WERI-Rb-1 (cell line): ENCODE measurements around the gene RXRG.
A peak's percentile ranks its signal among the peaks of the same experiment; 100 is the strongest.

Experiments used
- DNase-seq: peaks from one replicate; pipeline ENCODE4 v3.0.0-alpha.2; 2020
- H3K27ac ChIP-seq: fragments of 250-450 bp; sonication (Bioruptor Pico); 2 replicates; pipeline ENCODE4 v1.5.1; 2020; ENCODE audit warnings: mild to moderate bottlenecking, moderate library complexity
- H3K27me3 ChIP-seq: fragments of 250-450 bp; sonication (Bioruptor Pico); 2 replicates; pipeline ENCODE4 v1.5.1; 2021; ENCODE audit warnings: mild to moderate bottlenecking, low read depth, moderate library complexity; ENCODE audit not compliant: insufficient read depth, severe bottlenecking
- H3K36me3 ChIP-seq: fragments of 250-450 bp; sonication (Bioruptor Pico); 2 replicates; pipeline ENCODE4 v1.5.1; 2020; ENCODE audit warnings: mild to moderate bottlenecking, moderate library complexity
- H3K4me3 ChIP-seq: 2 replicates; pipeline ENCODE4 v1.5.1; 2011; ENCODE audit warnings: low read depth, mild to moderate bottlenecking, control low read depth, low read length
- H3K9me3 ChIP-seq: fragments of 250-450 bp; sonication (Bioruptor Pico); 2 replicates; pipeline ENCODE4 v1.5.1; 2021; ENCODE audit warnings: mild to moderate bottlenecking, moderate library complexity; ENCODE audit not compliant: severe bottlenecking
- CTCF ChIP-seq: IDR thresholded peaks from 2 replicates; pipeline ENCODE4 v1.5.1; 2011; ENCODE audit warnings: low read depth, mild to moderate bottlenecking, control low read depth, inconsistent platforms, low read length

The RXRG gene

GRCh38 chr1:165375623-165376022 is 69.3 kb downstream of the RXRG start:
- DNase-seq = no peak
- no peak for TF ChIP-seq CTCF
- Histone ChIP-seq H3K27me3 (no peaks in the 10 kb centered on the region), H3K4me3 (no peak overlapping the region), H3K27ac (no peak overlapping the region), H3K36me3 (no peaks in the 10 kb centered on the region), H3K9me3 (no peaks in the 10 kb centered on the region)

DNA sequence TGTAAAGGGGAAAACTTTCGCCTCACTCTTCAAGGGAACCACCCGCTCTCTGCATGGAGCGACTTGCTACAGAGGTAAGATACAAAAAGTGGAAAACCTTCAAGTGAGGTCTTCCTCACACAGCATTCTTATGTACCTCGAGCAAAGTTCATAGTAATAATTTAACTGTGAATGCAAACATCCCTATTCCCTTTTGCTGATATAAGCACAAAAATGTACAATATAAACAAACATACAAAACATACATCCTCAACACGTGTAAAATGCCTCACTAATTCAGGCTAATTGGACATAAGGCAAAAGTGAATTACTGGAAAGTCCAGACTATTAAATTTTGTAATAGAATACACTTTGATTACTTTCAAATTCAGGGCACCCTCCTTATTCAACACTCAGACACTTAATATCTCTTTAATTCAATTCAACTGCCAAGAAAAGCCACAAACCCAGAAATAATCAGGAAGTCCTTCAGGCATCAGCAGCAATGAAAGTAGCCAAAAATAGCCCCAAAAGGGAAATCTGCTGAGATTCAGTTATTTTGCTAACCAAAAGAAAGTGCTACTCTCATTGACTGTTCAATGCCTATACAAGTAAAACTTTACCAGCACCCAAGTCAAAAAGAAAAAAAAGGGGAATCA is 73.2 kb downstream of the RXRG start:
- Histone ChIP-seq H3K27me3 (no peaks in the 10 kb centered on the region), H3K27ac (no peak overlapping the region), H3K36me3 (no peaks in the 10 kb centered on the region), H3K9me3 (no peaks in the 10 kb centered on the region), H3K4me3 (no peak overlapping the region)
- TF ChIP-seq CTCF = no peak
- DNase-seq = no peak

GRCh38 chr1:165369255-165369848 is 75.6 kb downstream of the RXRG start:
- TF ChIP-seq CTCF = peak; percentile 94
- Histone ChIP-seq H3K27ac (no peak overlapping the region), H3K27me3 (no peaks in the 10 kb centered on the region)

DNA sequence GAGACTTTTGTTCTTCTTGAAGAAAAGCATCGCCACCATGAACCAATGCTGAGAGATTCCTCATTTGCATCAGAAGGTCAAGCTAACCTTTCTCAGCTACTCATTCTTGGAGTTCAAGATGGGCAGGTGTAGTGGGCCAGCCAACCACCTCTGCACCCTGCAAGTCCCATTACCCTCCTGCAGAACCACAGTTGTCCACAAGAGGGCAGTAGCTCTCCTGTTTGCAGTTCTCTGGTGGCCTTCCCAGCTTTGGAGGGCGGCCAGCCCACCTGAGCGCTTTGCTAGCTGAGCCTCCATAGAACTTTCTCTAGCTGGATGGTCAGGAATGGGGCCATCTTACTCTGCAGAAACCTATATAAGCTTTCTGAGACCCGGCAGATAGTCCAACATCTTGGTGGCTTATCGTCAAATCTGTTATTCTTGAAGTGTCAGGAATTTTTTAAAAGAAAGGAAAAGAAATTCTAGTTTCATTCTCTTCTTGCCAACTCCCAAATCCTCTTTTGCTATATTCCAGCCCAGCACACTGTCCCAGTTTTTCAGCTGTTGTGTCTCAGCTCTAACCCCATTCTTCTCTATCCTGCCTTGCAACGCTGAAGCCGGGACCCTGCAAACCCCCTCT is 77.4 kb downstream of the RXRG start:
- DNase-seq = peak; percentile 89
- H3K9me3 ChIP-seq = no peaks in the 10 kb centered on the region
- TF ChIP-seq CTCF = peak; percentile 93
- no peaks in the 10 kb centered on the region for H3K36me3 ChIP-seq
- H3K27me3 ChIP-seq = no peaks in the 10 kb centered on the region
- no peak overlapping the region for H3K4me3 ChIP-seq
- no peak overlapping the region for H3K27ac ChIP-seq

More at GRCh38 chr1:165369255-165369848, 75.6 kb downstream of the RXRG start:
- DNase-seq = peak; percentile 65
- Histone ChIP-seq H3K9me3 (no peaks in the 10 kb centered on the region), H3K36me3 (no peaks in the 10 kb centered on the region), H3K4me3 (no peak overlapping the region)

GRCh38 chr1:165365341-165365740 is 79.6 kb downstream of the RXRG start:
- DNase-seq = no peak
- no peak overlapping the region for H3K27ac ChIP-seq

More at GRCh38 chr1:165365341-165365740, 79.6 kb downstream of the RXRG start:
- Histone ChIP-seq H3K9me3 (no peaks in the 10 kb centered on the region), H3K4me3 (no peak overlapping the region), H3K36me3 (no peaks in the 10 kb centered on the region), H3K27me3 (no peaks in the 10 kb centered on the region)
- no peak for TF ChIP-seq CTCF
